ENCODE data around the gene STK33.
"Not testable (repeated sequence)": the region's sequence is repeated elsewhere in the genome, so short reads cannot be mapped to it uniquely, and the experiment has no call there.

STK33 gene

DNA sequence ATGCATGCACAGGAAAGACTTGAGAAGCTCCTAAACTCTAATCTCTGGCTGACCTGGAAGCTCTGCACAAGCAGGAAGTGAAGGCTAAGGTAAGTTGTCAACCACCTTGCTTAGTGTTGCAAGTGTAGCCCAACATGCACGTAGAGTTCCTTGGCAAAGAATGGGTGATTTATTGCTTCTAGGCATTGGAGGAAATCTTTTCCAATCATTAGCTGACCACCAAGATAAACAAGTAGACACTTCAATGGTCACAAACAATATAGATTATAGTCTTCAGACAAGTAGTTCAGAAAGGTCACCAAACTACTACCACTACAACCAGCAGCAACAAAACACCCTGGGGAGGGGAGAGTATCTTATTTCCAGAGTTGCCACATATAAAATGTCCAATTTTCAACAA, 105.6 kb downstream of the STK33 start:
- no peaks in the 10 kb centered on the region for H3K27me3 ChIP-seq (ENCODE audit: control insufficient read depth, insufficient read depth, low read length)
- H3K4me3 ChIP-seq (ENCODE audit: low read depth, low read length): no peak overlapping the region
- H3K4me1 ChIP-seq (ENCODE audit: control insufficient read depth, insufficient read depth, low read length): no peaks in the 10 kb centered on the region
- H3K9me3 ChIP-seq (ENCODE audit: control insufficient read depth, insufficient read depth, low read length): peaks cover 10% of the 10 kb centered on the region
- H3K27ac ChIP-seq (ENCODE audit: low read depth, low read length): no peak overlapping the region
- H3K9ac ChIP-seq (ENCODE audit: low read depth, low read length): no peak overlapping the region
- no peaks in the 10 kb centered on the region for H3K36me3 ChIP-seq (ENCODE audit: control insufficient read depth, insufficient read depth, low read length)

DNA sequence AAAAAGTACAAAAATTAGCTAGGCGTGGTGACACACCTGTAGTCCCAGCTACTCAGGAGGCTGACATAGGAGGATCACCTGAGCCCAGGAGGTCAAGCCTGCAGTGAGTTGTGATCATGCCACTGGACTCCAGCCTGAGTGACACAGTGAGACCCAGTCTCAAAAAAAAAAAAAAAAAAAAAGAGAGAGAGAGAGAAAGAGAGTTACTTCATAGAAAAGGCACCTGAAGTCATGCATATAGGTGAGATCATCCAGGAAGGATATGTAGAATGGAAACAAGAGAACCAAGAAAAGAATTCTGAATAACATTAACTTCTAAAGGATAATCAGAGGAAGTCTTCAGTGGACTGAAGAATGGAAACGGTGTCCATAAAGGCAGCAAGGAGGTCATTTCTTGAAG, 106.8 kb downstream of the STK33 start:
- Histone ChIP-seq H3K27ac (ENCODE audit: low read depth, low read length) (no peak overlapping the region), H3K9ac (ENCODE audit: low read depth, low read length) (no peak overlapping the region), H3K4me1 (ENCODE audit: control insufficient read depth, insufficient read depth, low read length) (no peaks in the 10 kb centered on the region), H3K4me3 (ENCODE audit: low read depth, low read length) (no peak overlapping the region), H3K27me3 (ENCODE audit: control insufficient read depth, insufficient read depth, low read length) (no peaks in the 10 kb centered on the region), H3K36me3 (ENCODE audit: control insufficient read depth, insufficient read depth, low read length) (no peaks in the 10 kb centered on the region), H3K9me3 (ENCODE audit: control insufficient read depth, insufficient read depth, low read length) (peaks cover 10% of the 10 kb centered on the region)

DNA sequence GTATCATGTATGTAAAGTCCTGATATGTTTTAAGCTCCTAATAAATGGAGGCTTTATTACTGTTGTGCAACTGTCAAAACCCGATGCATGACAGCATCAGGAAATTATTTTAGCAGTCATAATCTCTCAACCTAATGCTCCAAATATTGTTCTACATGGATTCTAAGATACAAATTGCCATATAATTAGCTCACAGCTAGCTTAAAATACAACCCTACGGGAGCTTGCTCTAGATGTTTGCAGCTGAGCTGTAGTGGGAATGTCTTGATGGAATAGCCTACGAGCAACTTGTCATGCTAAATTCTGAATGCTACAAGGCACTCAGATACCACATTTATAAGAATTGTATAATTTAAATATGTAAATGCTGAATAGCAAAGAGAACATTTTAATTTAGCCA, 109.8 kb downstream of the STK33 start:
- no peaks in the 10 kb centered on the region for H3K27me3 ChIP-seq (ENCODE audit: control insufficient read depth, insufficient read depth, low read length)
- no peak overlapping the region for H3K27ac ChIP-seq (ENCODE audit: low read depth, low read length)
- no peaks in the 10 kb centered on the region for H3K36me3 ChIP-seq (ENCODE audit: control insufficient read depth, insufficient read depth, low read length)
- no peak overlapping the region for H3K4me3 ChIP-seq (ENCODE audit: low read depth, low read length)
- no peaks in the 10 kb centered on the region for H3K4me1 ChIP-seq (ENCODE audit: control insufficient read depth, insufficient read depth, low read length)
- H3K9me3 ChIP-seq (ENCODE audit: control insufficient read depth, insufficient read depth, low read length): 0 out of 2 replicates have a peak, but pooled peaks cover under 1% of the 10 kb centered on the region
- no peak overlapping the region for H3K9ac ChIP-seq (ENCODE audit: low read depth, low read length)

- Histone ChIP-seq H3K4me3 (ENCODE audit: low read depth, low read length) (no peak overlapping the region), H3K4me1 (ENCODE audit: control insufficient read depth, insufficient read depth, low read length) (no peaks in the 10 kb centered on the region), H3K27ac (ENCODE audit: low read depth, low read length) (no peak overlapping the region), H3K27me3 (ENCODE audit: control insufficient read depth, insufficient read depth, low read length) (no peaks in the 10 kb centered on the region), H3K36me3 (ENCODE audit: control insufficient read depth, insufficient read depth, low read length) (no peaks in the 10 kb centered on the region), H3K9me3 (ENCODE audit: control insufficient read depth, insufficient read depth, low read length) (no peaks in the 10 kb centered on the region), H3K9ac (ENCODE audit: low read depth, low read length) (no peak overlapping the region)
Measured at GRCh38 chr11:8480858-8481257, 113.2 kb downstream of the STK33 start.

- no peak overlapping the region for H3K9ac ChIP-seq (ENCODE audit: low read depth, low read length)
Measured at GRCh38 chr11:8477680-8478079, 116.3 kb downstream of the STK33 start.

GRCh38 chr11:8477151-8477550, 116.9 kb downstream of the STK33 start:
- Histone ChIP-seq H3K9me3 (ENCODE audit: control insufficient read depth, insufficient read depth, low read length) (no peaks in the 10 kb centered on the region), H3K4me3 (ENCODE audit: low read depth, low read length) (no peak overlapping the region), H3K36me3 (ENCODE audit: control insufficient read depth, insufficient read depth, low read length) (no peaks in the 10 kb centered on the region), H3K4me1 (ENCODE audit: control insufficient read depth, insufficient read depth, low read length) (no peaks in the 10 kb centered on the region), H3K27ac (ENCODE audit: low read depth, low read length) (no peak overlapping the region), H3K27me3 (ENCODE audit: control insufficient read depth, insufficient read depth, low read length) (no peaks in the 10 kb centered on the region), H3K9ac (ENCODE audit: low read depth, low read length) (no peak overlapping the region)

More at GRCh38 chr11:8477680-8478079, 116.3 kb downstream of the STK33 start:
- Histone ChIP-seq H3K36me3 (ENCODE audit: control insufficient read depth, insufficient read depth, low read length) (no peaks in the 10 kb centered on the region), H3K4me1 (ENCODE audit: control insufficient read depth, insufficient read depth, low read length) (no peaks in the 10 kb centered on the region), H3K27ac (ENCODE audit: low read depth, low read length) (no peak overlapping the region), H3K9me3 (ENCODE audit: control insufficient read depth, insufficient read depth, low read length) (no peaks in the 10 kb centered on the region), H3K27me3 (ENCODE audit: control insufficient read depth, insufficient read depth, low read length) (no peaks in the 10 kb centered on the region), H3K4me3 (ENCODE audit: low read depth, low read length) (no peak overlapping the region)

- peaks cover 17% of the 10 kb centered on the region for H3K9me3 ChIP-seq (ENCODE audit: control insufficient read depth, insufficient read depth, low read length)
- not testable (repeated sequence) for H3K4me3 ChIP-seq (ENCODE audit: low read depth, low read length); H3K27ac ChIP-seq (ENCODE audit: low read depth, low read length); H3K36me3 ChIP-seq (ENCODE audit: control insufficient read depth, insufficient read depth, low read length); H3K4me1 ChIP-seq (ENCODE audit: control insufficient read depth, insufficient read depth, low read length); H3K9ac ChIP-seq (ENCODE audit: low read depth, low read length); H3K27me3 ChIP-seq (ENCODE audit: control insufficient read depth, insufficient read depth, low read length)
Measured at GRCh38 chr11:8467806-8468205, 126.2 kb downstream of the STK33 start.

- H3K9me3 ChIP-seq (ENCODE audit: control insufficient read depth, insufficient read depth, low read length): peaks cover 17% of the 10 kb centered on the region
- not testable (repeated sequence) for H3K9ac ChIP-seq (ENCODE audit: low read depth, low read length); H3K27me3 ChIP-seq (ENCODE audit: control insufficient read depth, insufficient read depth, low read length); H3K4me1 ChIP-seq (ENCODE audit: control insufficient read depth, insufficient read depth, low read length); H3K36me3 ChIP-seq (ENCODE audit: control insufficient read depth, insufficient read depth, low read length); H3K4me3 ChIP-seq (ENCODE audit: low read depth, low read length); H3K27ac ChIP-seq (ENCODE audit: low read depth, low read length)
Measured at GRCh38 chr11:8467356-8467755, 126.7 kb downstream of the STK33 start.

GRCh38 chr11:8466884-8467283, 127.1 kb downstream of the STK33 start:
- not testable (repeated sequence) for H3K27me3 ChIP-seq (ENCODE audit: control insufficient read depth, insufficient read depth, low read length); H3K27ac ChIP-seq (ENCODE audit: low read depth, low read length); H3K9ac ChIP-seq (ENCODE audit: low read depth, low read length); H3K36me3 ChIP-seq (ENCODE audit: control insufficient read depth, insufficient read depth, low read length); H3K4me1 ChIP-seq (ENCODE audit: control insufficient read depth, insufficient read depth, low read length); H3K4me3 ChIP-seq (ENCODE audit: low read depth, low read length)
- H3K9me3 ChIP-seq (ENCODE audit: control insufficient read depth, insufficient read depth, low read length): peaks cover 17% of the 10 kb centered on the region

- Histone ChIP-seq H3K36me3 (ENCODE audit: control insufficient read depth, insufficient read depth, low read length) (peaks cover 6% of the 10 kb centered on the region; the same call in 1 of the 2 replicates), H3K27ac (ENCODE audit: low read depth, low read length) (no peak overlapping the region), H3K9me3 (ENCODE audit: control insufficient read depth, insufficient read depth, low read length) (no peaks in the 10 kb centered on the region), H3K4me1 (ENCODE audit: control insufficient read depth, insufficient read depth, low read length) (no peaks in the 10 kb centered on the region), H3K4me3 (ENCODE audit: low read depth, low read length) (no peak overlapping the region), H3K9ac (ENCODE audit: low read depth, low read length) (no peak overlapping the region), H3K27me3 (ENCODE audit: control insufficient read depth, insufficient read depth, low read length) (no peaks in the 10 kb centered on the region)
Measured at GRCh38 chr11:8459711-8460399, 134.2 kb downstream of the STK33 start.

DNA sequence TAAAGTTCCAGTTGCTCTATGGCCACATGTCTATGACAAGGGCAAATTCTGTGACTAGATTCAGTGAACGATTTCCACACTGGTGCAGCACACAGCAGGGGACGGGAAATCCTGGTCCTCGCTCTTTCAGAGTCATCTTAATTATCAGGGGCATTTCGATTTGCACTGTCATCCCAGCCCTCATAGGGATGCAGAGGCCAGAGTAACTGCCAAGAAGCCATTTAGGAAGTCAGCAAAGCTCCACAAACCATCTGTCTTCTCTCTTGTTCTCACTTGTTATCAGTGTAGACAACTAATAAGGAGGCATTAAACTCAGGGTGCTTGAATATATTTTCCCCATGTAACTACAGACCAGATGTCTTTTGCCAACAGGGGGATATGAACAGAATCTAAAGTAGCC, 151.7 kb downstream of the STK33 start:
- Histone ChIP-seq H3K9me3 (ENCODE audit: control insufficient read depth, insufficient read depth, low read length) (no peaks in the 10 kb centered on the region), H3K4me3 (ENCODE audit: low read depth, low read length) (no peak overlapping the region), H3K27ac (ENCODE audit: low read depth, low read length) (no peak overlapping the region)

More for the DNA sequence above, 151.7 kb downstream of the STK33 start:
- no peak overlapping the region for H3K9ac ChIP-seq (ENCODE audit: low read depth, low read length)
- H3K27me3 ChIP-seq (ENCODE audit: control insufficient read depth, insufficient read depth, low read length): no peaks in the 10 kb centered on the region
- no peaks in the 10 kb centered on the region for H3K4me1 ChIP-seq (ENCODE audit: control insufficient read depth, insufficient read depth, low read length)
- no peaks in the 10 kb centered on the region for H3K36me3 ChIP-seq (ENCODE audit: control insufficient read depth, insufficient read depth, low read length)

All from HUES48 (cell line).